K562 (cell line): ENCODE measurements around the gene MB21D2. TPM values are rescaled to one million over a fixed set of nuclear protein-coding genes. Genes with fewer than 3 reads are reported as not detected.

Experiments
- ATAC-seq: fragments of 200-7000 bp; cut with Tn5 transposase; 3 replicates; pipeline ENCODE4 v1.9.1; 2020; ENCODE audit warnings: moderate library complexity
- BruUV-seq: library from RNA; stranded (reverse); fragments of 400-500 nt; replicated peaks from 2 replicates; lab custom pipeline; 2021; lab: Mats Ljungman, UMichigan
- CTCF ChIA-PET: fragments of 300-600 bp; formaldehyde crosslinking; extraction: SDS; loops from one replicate; lab custom pipeline; 2021; ENCODE audit warnings: low intra/inter-chr PET ratio; lab: Yijun Ruan, JAX
- POLR2A ChIA-PET: fragments of 300-600, 350-650 bp; sonication (Branson Sonifier 250); formaldehyde crosslinking; extraction: SDS; loops from one replicate; lab custom pipeline; 2021; ENCODE audit warnings: antibody characterized with exemption, inconsistent platforms; lab: Yijun Ruan, JAX
- DNase-seq, 4 experiments: peaks; one replicate each; pipeline versions ENCODE4 v3.0.0 to v3.0.0-alpha.2; 2011 to 2018; ENCODE audit warnings: low spot score in 3 of 4, mixed read lengths in 3 of 4; ENCODE audit errors: extremely low read depth in 1 of 4
- FAIRE-seq: peaks from 2 replicates; lab custom pipeline; 2011; peaks lifted over from hg19 to GRCh38; lab: Jason Lieb, UNC
- H2AFZ ChIP-seq: 2 replicates; pipeline ENCODE4 v1.6.0; 2011; ENCODE audit warnings: low read depth, low read length, control low read depth, inconsistent platforms
- H3K27ac ChIP-seq: fragments of 200-600 bp; 3 replicates; pipeline ENCODE4 v1.8.0; 2011; ENCODE audit warnings: low read depth, mild to moderate bottlenecking, control low read depth, inconsistent platforms, low read length, moderate library complexity, mixed read lengths; ENCODE audit errors: extremely low read depth
- H3K27me3 ChIP-seq, 2 experiments: fragments of 300-600 bp in 1 of 2; 2 replicates in 1 of 2; 3 replicates in 1 of 2; pipeline versions ENCODE4 v1.6.0 to v1.8.0; 2011; ENCODE audit warnings: inconsistent platforms in 2 of 2, low read length in 2 of 2, mild to moderate bottlenecking in 1 of 2, mixed read lengths in 1 of 2, moderate library complexity in 1 of 2; ENCODE audit not compliant: control insufficient read depth in 2 of 2, insufficient read depth in 2 of 2
- H3K36me3 ChIP-seq: fragments of 300-600 bp; 3 replicates; pipeline ENCODE4 v1.8.0; 2011; ENCODE audit warnings: mild to moderate bottlenecking, low read length, inconsistent platforms; ENCODE audit not compliant: control insufficient read depth, insufficient read depth
- H3K4me1 ChIP-seq, 2 experiments: fragments of 200-600 bp in 1 of 2; replicated peaks in 1 of 2; 2 replicates in 1 of 2; 3 replicates in 1 of 2; pipeline versions ENCODE4 v1.5.1 to v1.8.0; 2011; ENCODE audit warnings: inconsistent platforms in 2 of 2, low read length in 2 of 2, mild to moderate bottlenecking in 1 of 2, mixed read lengths in 1 of 2, moderate library complexity in 1 of 2; ENCODE audit not compliant: control insufficient read depth in 2 of 2, insufficient read depth in 2 of 2
- H3K4me2 ChIP-seq: 2 replicates; pipeline ENCODE4 v1.6.1; 2011; ENCODE audit warnings: low read length, control low read depth, inconsistent platforms, mixed read lengths; ENCODE audit not compliant: insufficient read depth
- H3K4me3 ChIP-seq: fragments of 200-600 bp; sonication (generic), shearing (Covaris generic); 2 replicates; pipeline ENCODE4 v1.5.1; 2016; ENCODE audit warnings: control low read depth, inconsistent platforms
- H3K79me2 ChIP-seq: fragments of 200-600 bp; 3 replicates; pipeline ENCODE4 v1.8.0; 2011; ENCODE audit warnings: low read length, inconsistent platforms; ENCODE audit not compliant: control insufficient read depth, insufficient read depth
- H3K9ac ChIP-seq, 2 experiments: 2 replicates each; pipeline versions ENCODE4 v1.6.0 to v1.6.1; 2011; ENCODE audit warnings: low read depth in 2 of 2, low read length in 2 of 2, control low read depth in 1 of 2, inconsistent platforms in 1 of 2, mild to moderate bottlenecking in 1 of 2, mixed read lengths in 1 of 2; ENCODE audit not compliant: insufficient read depth in 1 of 2
- H3K9me1 ChIP-seq: one replicate; pipeline ENCODE4 v1.6.0; 2011; ENCODE audit warnings: inconsistent platforms, mild to moderate bottlenecking, low read length, moderate library complexity; ENCODE audit not compliant: control insufficient read depth, insufficient read depth
- H3K9me3 ChIP-seq: replicated peaks from 2 replicates; pipeline ENCODE4 v1.5.1; 2011; ENCODE audit warnings: low read depth, low read length, inconsistent platforms; ENCODE audit not compliant: control insufficient read depth, insufficient read depth
- H4K20me1 ChIP-seq: replicated peaks from 2 replicates; pipeline ENCODE4 v1.6.1; 2011; ENCODE audit warnings: low read length, inconsistent platforms, mixed read lengths; ENCODE audit not compliant: control insufficient read depth, insufficient read depth
- ARID4B ChIP-seq: sonication (generic); formaldehyde crosslinking; IDR thresholded peaks from 2 replicates; pipeline ENCODE4 v1.8.0; 2022; ENCODE audit warnings: mild to moderate bottlenecking, missing genetic modification reagents
- CAMTA2 ChIP-seq: fragments of 250-450 bp; sonication (Bioruptor Pico); conservative IDR thresholded peaks from 2 replicates; pipeline ENCODE4 v1.5.1; 2022
- HDAC3 ChIP-seq: fragments of 450-650 bp; IDR thresholded peaks from 2 replicates; pipeline ENCODE4 v1.6.1; 2018; ENCODE audit warnings: borderline replicate concordance, mild to moderate bottlenecking, moderate library complexity; ENCODE audit not compliant: partially characterized antibody
- MYC ChIP-seq, 2 experiments: fragments of 250-450 bp in 1 of 2; sonication (Bioruptor Pico) in 1 of 2; IDR thresholded peaks; 2 replicates each; pipeline versions ENCODE4 v1.5.1 to v1.6.1; 2012 to 2021; ENCODE audit warnings: low read depth in 2 of 2, borderline replicate concordance in 1 of 2, improper control_type of control experiment in 1 of 2, low read length in 1 of 2, mild to moderate bottlenecking in 1 of 2, moderate library complexity in 1 of 2
- TAL1 ChIP-seq: fragments of 450-650 bp; IDR thresholded peaks from 2 replicates; pipeline ENCODE4 v1.6.1; 2016; ENCODE audit warnings: mild to moderate bottlenecking
- TRIM25 ChIP-seq: fragments of 450-650 bp; IDR thresholded peaks from 2 replicates; pipeline ENCODE4 v1.7.0; 2016; ENCODE audit warnings: borderline replicate concordance
- ZNF584 ChIP-seq: fragments of 200-800 bp; sonication (Bioruptor generic); IDR thresholded peaks from 2 replicates; pipeline ENCODE4 v1.6.1; 2016; ENCODE audit warnings: low read depth, mild to moderate bottlenecking, missing genetic modification characterization, missing compliant biosample characterization
- WGBS: fragments of 100-300 bp; shearing (Covaris generic); methylation state at CpG from one replicate; pipeline ENCODE4 v1.1.6; 2016; ENCODE audit warnings: low coverage, mixed read lengths; ENCODE audit not compliant: insufficient coverage; ENCODE audit errors: missing lambda C conversion rate; 5-methylcytosine and 5-hydroxymethylcytosine counted together
- in situ Hi-C: fragments of 300-500 bp; cut with MboI; formaldehyde crosslinking; loops from 4 replicates; pipeline ENCODE4 v1.15.0; 2018; ENCODE audit warnings: inconsistent platforms, mixed read lengths
- intact Hi-C: fragments of 100-400 bp; cut with micrococcal nuclease; formaldehyde crosslinking; loops from 2 replicates; pipeline ENCODE4 v1.14.2; 2022
- polyA plus RNA-seq, 8 experiments: library from polyadenylated mRNA; depleted of rRNA in 4 of 8; stranded (reverse) in 5 of 8; unstranded in 3 of 8; fragments of >200 nt; fragmentation: Nextera tagmentation in 2 of 8; fragmentation: Illumina TruSeq in 1 of 8; extraction: Ambion mirVana in 2 of 8; extraction: Trizol in 1 of 8; gene quantifications; 2 replicates each; pipeline versions ENCODE4 v1.2.1 to v1.2.3, GENCODE V29; 2011 to 2014; ENCODE audit warnings: inconsistent platforms in 1 of 8, missing spikeins in 1 of 8
- total RNA-seq, 7 experiments: library from RNA; depleted of rRNA in 6 of 7; stranded (reverse); fragments of >200 nt in 6 of 7; fragmentation: Illumina TruSeq in 2 of 7; extraction: Trizol in 2 of 7; gene quantifications; 2 replicates each; pipeline versions ENCODE4 v1.2.1 to v1.2.3, GENCODE V29; 2011 to 2021; ENCODE audit warnings: low replicate concordance in 1 of 7

The MB21D2 gene
- total and polyA plus RNA-seq, 9 of the 15 experiments (the other 6 are each of a cell fraction or from before 2014, with no cell fraction given) = 0.01 TPM; not detected in 8

GRCh38 chr3:192920411-192920810 lies 2.8 kb upstream of the MB21D2 start:
- Histone ChIP-seq H3K9me3 (no peaks in the 10 kb centered on the region), H3K4me3 (no peak overlapping the region), H3K4me1 (peaks cover 0 to 3% of the 10 kb centered on the region in 2 experiments; a peak in 2 of 5 replicates), H3K36me3 (no peaks in the 10 kb centered on the region), H3K27me3 (peaks cover 14 to 29% of the 10 kb centered on the region in 2 experiments; a peak in 4 of 5 replicates), H3K4me2 (no peak overlapping the region), H3K79me2 (no peaks in the 10 kb centered on the region), H2AFZ (no peak overlapping the region), H3K9me1 (no peaks in the 10 kb centered on the region), H3K9ac (no peak overlapping the region), H4K20me1 (no peaks in the 10 kb centered on the region), H3K27ac (no peak overlapping the region)
- intact Hi-C loops = no loop called here
- TF ChIP-seq MYC (IDR thresholded peaks at IDR 0.05; ENCODE audit: low read depth, low read length) (no peak), MYC (CRISPR knock-in tag; IDR thresholded peaks at IDR 0.05; ENCODE audit: borderline replicate concordance, low read depth) (no peak)
- WGBS = 0% methylated on average over 3 of the region's 3 CpGs
- BruUV-seq = no TSS peak
- ChIA-PET POLR2A (no interaction called here), CTCF (no interaction called here)
- FAIRE-seq = no peak
- in situ Hi-C loops = no loop called here
- DNase-seq = no peak
- ATAC-seq = no peak

GRCh38 chr3:192919901-192920300 lies 2.2 kb upstream of the MB21D2 start:
- Histone ChIP-seq H3K36me3 (no peaks in the 10 kb centered on the region), H3K79me2 (no peaks in the 10 kb centered on the region), H3K4me2 (no peak overlapping the region), H2AFZ (no peak overlapping the region), H4K20me1 (no peaks in the 10 kb centered on the region), H3K4me3 (no peak overlapping the region), H3K4me1 (peaks cover 0 to 3% of the 10 kb centered on the region in 2 experiments; a peak in 2 of 5 replicates), H3K27ac (no peak overlapping the region), H3K9me3 (no peaks in the 10 kb centered on the region), H3K9ac (no peak overlapping the region), H3K9me1 (no peaks in the 10 kb centered on the region), H3K27me3 (peaks cover 14 to 29% of the 10 kb centered on the region in 2 experiments; a peak in 4 of 5 replicates)
- BruUV-seq = no TSS peak
- ATAC-seq (no peak), DNase-seq (no peak), FAIRE-seq (no peak)
- 0% methylated on average over 10 of the region's 10 CpGs for WGBS
- intact Hi-C loops = no loop called here
- ChIA-PET POLR2A (no interaction called here), CTCF (no interaction called here)
- in situ Hi-C loops = no loop called here
- no peak for TF ChIP-seq ZNF584
- no peak for TF ChIP-seq TRIM25
- no peak for TF ChIP-seq TAL1
- no peak for TF ChIP-seq CAMTA2 (CRISPR knock-in tag)
- TF ChIP-seq ARID4B (CRISPR knock-in tag) = no peak
- TF ChIP-seq HDAC3 = no peak
